HCT116 (cell line): Measurements from ENCODE around the gene RREB1. TPM values are rescaled to one million over a fixed set of nuclear protein-coding genes. Genes with fewer than 3 reads are reported as not detected.

ENCODE experiments used
- ATAC-seq: fragments of 200-7000 bp; cut with Tn5 transposase; 2 replicates; pipeline ENCODE4 v1.9.1; 2020; ENCODE audit warnings: mild to moderate bottlenecking, moderate library complexity
- BruUV-seq: library from RNA; stranded (reverse); fragments of 400-500 nt; replicated peaks from 2 replicates; lab custom pipeline; 2021; lab: Mats Ljungman, UMichigan
- CTCF ChIA-PET: fragments of 300-600 bp; sonication (Branson Sonifier 250); formaldehyde crosslinking; loops from one replicate; lab custom pipeline; 2021; ENCODE audit warnings: antibody characterized with exemption; lab: Charles Lee
- POLR2A ChIA-PET: fragments of 300-600, 350-600 bp; sonication (Branson Sonifier 250); formaldehyde crosslinking; loops from one replicate; lab custom pipeline; 2021; ENCODE audit warnings: antibody characterized with exemption; lab: Charles Lee
- RAD21 ChIA-PET, 2 experiments: fragments of 300-600 bp; sonication (Branson Sonifier 250); formaldehyde crosslinking; loops; one replicate each; lab custom pipeline; 2023; ENCODE audit warnings: low total read pairs in 2 of 2; ENCODE audit not compliant: uncharacterized antibody in 2 of 2, unreplicated experiment in 2 of 2, low non-redundant PET in 1 of 2; lab: Charles Lee
- DNase-seq: peaks from one replicate; pipeline ENCODE4 v3.0.0-alpha.2; 2010; ENCODE audit warnings: low read depth, low spot score
- H2AFZ ChIP-seq: fragments of 200-600 bp; shearing (Covaris generic), sonication (generic); 2 replicates; pipeline ENCODE4 v1.6.1; 2017; ENCODE audit warnings: low read depth, mixed run types, mixed read lengths, antibody characterized with exemption, low read length; ENCODE audit not compliant: poor library complexity, severe bottlenecking
- H3K27ac ChIP-seq: 2 replicates; pipeline ENCODE4 v1.5.1; 2012; ENCODE audit warnings: low read depth, low read length
- H3K27me3 ChIP-seq: fragments of 200-600 bp; sonication (generic); 2 replicates; pipeline ENCODE4 v1.6.1; 2016; ENCODE audit warnings: mixed run types, low read length, mixed read lengths; ENCODE audit not compliant: insufficient read depth
- H3K36me3 ChIP-seq, 2 experiments: fragments of 200-500 bp in 1 of 2; fragments of 200-600 bp in 1 of 2; sonication (Bioruptor generic) in 1 of 2; sonication (generic) in 1 of 2; 2 replicates each; pipeline versions ENCODE4 v1.5.1 to v1.6.1; 2014 to 2016; ENCODE audit warnings: low read length in 2 of 2, inconsistent platforms in 1 of 2, mixed read lengths in 1 of 2, mixed run types in 1 of 2; ENCODE audit not compliant: insufficient read depth in 2 of 2, control insufficient read depth in 1 of 2
- H3K4me1 ChIP-seq, 2 experiments: fragments of 200-600 bp in 1 of 2; sonication (generic) in 1 of 2; 2 replicates each; pipeline versions ENCODE4 v1.5.1 to v1.6.1; 2012 to 2017; ENCODE audit warnings: low read length in 2 of 2, inconsistent platforms in 1 of 2, mild to moderate bottlenecking in 1 of 2, mixed read lengths in 1 of 2, mixed run types in 1 of 2, moderate library complexity in 1 of 2; ENCODE audit not compliant: insufficient read depth in 2 of 2, control insufficient read depth in 1 of 2
- H3K4me2 ChIP-seq: fragments of 200-600 bp; sonication (generic); 2 replicates; pipeline ENCODE4 v1.6.1; 2017; ENCODE audit warnings: mixed run types, low read length, mixed read lengths
- H3K4me3 ChIP-seq, 2 experiments: fragments of 200-600 bp in 1 of 2; sonication (generic) in 1 of 2; replicated peaks in 1 of 2; 2 replicates each; pipeline ENCODE4 v1.5.1; 2011 to 2016; ENCODE audit warnings: low read length in 2 of 2, control low read depth in 1 of 2, low read depth in 1 of 2, mild to moderate bottlenecking in 1 of 2, mixed read lengths in 1 of 2, mixed run types in 1 of 2
- H3K79me2 ChIP-seq: fragments of 200-600 bp; sonication (generic); 2 replicates; pipeline ENCODE4 v1.6.1; 2017; ENCODE audit warnings: mild to moderate bottlenecking, mixed run types, low read length, moderate library complexity, mixed read lengths; ENCODE audit not compliant: insufficient read depth
- H3K9ac ChIP-seq: fragments of 200-600 bp; sonication (generic); 2 replicates; pipeline ENCODE4 v1.6.1; 2016; ENCODE audit warnings: low read length, mixed read lengths
- H3K9me2 ChIP-seq: fragments of 200-600 bp; sonication (generic), shearing (Covaris generic); 2 replicates; pipeline ENCODE4 v1.6.1; 2017; ENCODE audit warnings: mixed run types, mild to moderate bottlenecking, moderate library complexity; ENCODE audit not compliant: insufficient read depth
- H3K9me3 ChIP-seq, 2 experiments: fragments of 200-500 bp in 1 of 2; fragments of 200-600 bp in 1 of 2; sonication (Bioruptor generic) in 1 of 2; sonication (generic) in 1 of 2; 2 replicates each; pipeline ENCODE4 v1.6.1; 2014 to 2017; ENCODE audit warnings: low read length in 2 of 2, mixed read lengths in 2 of 2, inconsistent platforms in 1 of 2, low read depth in 1 of 2, mild to moderate bottlenecking in 1 of 2, mixed run types in 1 of 2, moderate library complexity in 1 of 2; ENCODE audit not compliant: control insufficient read depth in 1 of 2, insufficient read depth in 1 of 2
- H4K20me1 ChIP-seq: fragments of 200-600 bp; sonication (generic), shearing (Covaris generic); 2 replicates; pipeline ENCODE4 v1.6.1; 2017; ENCODE audit warnings: mixed run types, mild to moderate bottlenecking, moderate library complexity; ENCODE audit not compliant: insufficient read depth
- CBX3 ChIP-seq: IDR thresholded peaks from 2 replicates; pipeline ENCODE4 v1.6.1; 2012; ENCODE audit warnings: low read depth
- EGR1 ChIP-seq: IDR thresholded peaks from 2 replicates; pipeline ENCODE4 v1.6.1; 2012; ENCODE audit warnings: low read depth
- EZH2 ChIP-seq: fragments of 200-600 bp; sonication (generic); IDR thresholded peaks from 2 replicates; pipeline ENCODE4 v1.6.1; 2017; ENCODE audit warnings: antibody characterized with exemption, mixed run types
- EZH2phosphoT487 ChIP-seq: fragments of 200-600 bp; IDR thresholded peaks from 2 replicates; pipeline ENCODE4 v1.6.1; 2018; ENCODE audit warnings: antibody characterized with exemption, borderline replicate concordance
- FOSL1 ChIP-seq: IDR thresholded peaks from 2 replicates; pipeline ENCODE4 v1.6.1; 2012; ENCODE audit warnings: low read depth
- JUND ChIP-seq: IDR thresholded peaks from 2 replicates; pipeline ENCODE4 v1.6.1; 2012
- POLR2A ChIP-seq: IDR thresholded peaks from 2 replicates; pipeline ENCODE4 v1.7.0; 2011; ENCODE audit warnings: borderline replicate concordance; ENCODE audit not compliant: insufficient read depth, insufficient read length; ENCODE audit errors: extremely low read depth
- POLR2AphosphoS5 ChIP-seq: IDR thresholded peaks from 2 replicates; pipeline ENCODE4 v1.6.1; 2011; ENCODE audit warnings: mild to moderate bottlenecking, low read depth, low read length, moderate library complexity
- RAD21 ChIP-seq: IDR thresholded peaks from 2 replicates; pipeline ENCODE4 v1.6.1; 2012; ENCODE audit warnings: low read depth, mild to moderate bottlenecking
- REST ChIP-seq: IDR thresholded peaks from 2 replicates; pipeline ENCODE4 v1.6.1; 2012; ENCODE audit warnings: low read depth
- SIN3A ChIP-seq: IDR thresholded peaks from 2 replicates; pipeline ENCODE4 v1.6.1; 2012; ENCODE audit warnings: low read depth
- SP1 ChIP-seq: IDR thresholded peaks from 2 replicates; pipeline ENCODE4 v1.6.1; 2012; ENCODE audit warnings: low read depth
- TCF7L2 ChIP-seq: IDR thresholded peaks from 2 replicates; pipeline ENCODE4 v1.7.0; 2011; ENCODE audit warnings: borderline replicate concordance, inconsistent platforms; ENCODE audit not compliant: insufficient read depth, insufficient read length; ENCODE audit errors: extremely low read depth
- ZBTB33 ChIP-seq: IDR thresholded peaks from 2 replicates; pipeline ENCODE4 v1.6.1; 2011; ENCODE audit warnings: mild to moderate bottlenecking, low read length, moderate library complexity; ENCODE audit not compliant: insufficient replicate concordance; ENCODE audit errors: extremely low read depth
- intact Hi-C: fragments of 100-400 bp; cut with micrococcal nuclease; formaldehyde crosslinking; loops from 2 replicates; pipeline ENCODE4 v1.10.0; 2022
- total RNA-seq: library from RNA; stranded (reverse); gene quantifications from one replicate; pipeline ENCODE4 v1.2.1, GENCODE V29; 2021; ENCODE audit not compliant: unreplicated experiment

The RREB1 gene
- total RNA-seq, 1 experiment from 2014 or later = 47.9 TPM

GRCh38 chr6:7112741-7113313 is 5.1 kb downstream of the RREB1 start:
- Histone ChIP-seq H3K79me2 (peaks cover 95% of the 10 kb centered on the region), H3K4me2 (no peak overlapping the region), H3K27me3 (no peaks in the 10 kb centered on the region), H3K4me3 (no peak overlapping the region), H3K4me1 (peaks cover 11 to 31% of the 10 kb centered on the region in 2 experiments), H2AFZ (no peak overlapping the region), H3K9me2 (no peaks in the 10 kb centered on the region), H3K9me3 (no peaks in the 10 kb centered on the region), H3K9ac (no peak overlapping the region), H4K20me1 (no peaks in the 10 kb centered on the region; the same call in 1 of the 2 replicates), H3K27ac (no peak overlapping the region), H3K36me3 (no peaks in the 10 kb centered on the region)
- BruUV-seq = no TSS peak
- CTCF ChIA-PET = no interaction called here
- RAD21 ChIA-PET = no interaction called here
- intact Hi-C loops = no loop called here
- ATAC-seq (no peak), DNase-seq (no peak)
- POLR2A ChIA-PET = no interaction called here
- TF ChIP-seq EZH2phosphoT487 = no peak

- ChIA-PET RAD21 (no interaction called here), POLR2A (interaction anchor here (0.6 kb wide), 1 partner anchor 16 kb away, joined by 3 read pairs; no protein-coding TSS in a partner anchor), CTCF (no interaction called here)
- ATAC-seq (no peak), DNase-seq (no peak)
- Histone ChIP-seq H2AFZ (no peak overlapping the region), H3K27ac (no peak overlapping the region), H3K9me2 (no peaks in the 10 kb centered on the region), H4K20me1 (no peaks in the 10 kb centered on the region; the same call in 1 of the 2 replicates), H3K36me3 (no peaks in the 10 kb centered on the region), H3K4me3 (no peak overlapping the region), H3K9ac (no peak overlapping the region), H3K4me2 (no peak overlapping the region), H3K4me1 (peaks cover 8 to 24% of the 10 kb centered on the region in 2 experiments), H3K27me3 (no peaks in the 10 kb centered on the region), H3K9me3 (no peaks in the 10 kb centered on the region), H3K79me2 (peaks cover 100% of the 10 kb centered on the region)
- intact Hi-C loops = no loop called here
- BruUV-seq = no TSS peak
- no peak for TF ChIP-seq TCF7L2
- TF ChIP-seq SP1 = no peak
- TF ChIP-seq CBX3 = no peak
- no peak for TF ChIP-seq POLR2A
- TF ChIP-seq POLR2AphosphoS5 = no peak
- TF ChIP-seq RAD21 = no peak
- TF ChIP-seq JUND = no peak
- no peak for TF ChIP-seq SIN3A
- no peak for TF ChIP-seq REST
- TF ChIP-seq EGR1 = no peak
- no peak for TF ChIP-seq FOSL1
- no peak for TF ChIP-seq EZH2phosphoT487
- TF ChIP-seq EZH2 = no peak
- no peak for TF ChIP-seq ZBTB33
Observed at GRCh38 chr6:7114744-7115458, 7.1 kb downstream of the RREB1 start.
